Endothelial cell (in vitro differentiated cells): Measurements from ENCODE around the gene SHQ1. TPM values are rescaled to one million over a fixed set of nuclear protein-coding genes. Genes with fewer than 3 reads are reported as not detected.

ENCODE experiments used
- DNase-seq: peaks from one replicate; pipeline ENCODE4 v3.0.0; 2021; ENCODE audit warnings: low spot score
- H3K27ac Mint-ChIP-seq: one replicate; pipeline ENCODE4 v1.8.0; 2021; ENCODE audit warnings: mixed read lengths, inconsistent platforms; ENCODE audit not compliant: unreplicated experiment
- H3K27me3 Mint-ChIP-seq: one replicate; pipeline ENCODE4 v1.8.0; 2021; ENCODE audit warnings: mild to moderate bottlenecking, moderate library complexity, mixed read lengths, inconsistent platforms; ENCODE audit not compliant: unreplicated experiment
- H3K36me3 Mint-ChIP-seq: one replicate; pipeline ENCODE4 v1.8.0; 2021; ENCODE audit warnings: mild to moderate bottlenecking, low read depth, mixed read lengths, inconsistent platforms; ENCODE audit not compliant: unreplicated experiment
- H3K4me1 Mint-ChIP-seq: one replicate; pipeline ENCODE4 v1.8.0; 2021; ENCODE audit warnings: mild to moderate bottlenecking, mixed read lengths, inconsistent platforms; ENCODE audit not compliant: unreplicated experiment
- H3K4me3 Mint-ChIP-seq: one replicate; pipeline ENCODE4 v1.8.0; 2021; ENCODE audit warnings: mild to moderate bottlenecking, mixed read lengths, inconsistent platforms; ENCODE audit not compliant: unreplicated experiment
- H3K9me3 Mint-ChIP-seq: one replicate; pipeline ENCODE4 v1.8.0; 2021; ENCODE audit warnings: mixed read lengths, inconsistent platforms; ENCODE audit not compliant: unreplicated experiment
- CTCF ChIP-seq: fragments of 200-600 bp; sonication (generic); IDR thresholded peaks from one replicate; pipeline ENCODE4 v1.5.0; 2021; ENCODE audit warnings: antibody characterized with exemption; ENCODE audit not compliant: unreplicated experiment
- total RNA-seq: library from RNA; stranded (reverse); fragmentation: NEBNext Ultra II Directional; extraction: Animal tissue kit (Norgen Biotek cat#: 25700); gene quantifications from one replicate; pipeline ENCODE4 v1.2.1, GENCODE V29; 2021; ENCODE audit not compliant: unreplicated experiment

The SHQ1 gene
- total RNA-seq, 1 donor from 2014 or later: 26.9 TPM

- no peak overlapping the region for H3K4me3 Mint-ChIP-seq
These were observed 80.2 kb downstream of the SHQ1 start for GRCh38 chr3:72768006-72768441.

GRCh38 chr3:72766866-72767265 lies 81.4 kb downstream of the SHQ1 start:
- no peak for DNase-seq
- peaks cover 20% of the 10 kb centered on the region for H3K4me1 Mint-ChIP-seq
- no peaks in the 10 kb centered on the region for H3K27me3 Mint-ChIP-seq
- no peaks in the 10 kb centered on the region for H3K9me3 Mint-ChIP-seq
- no peak for TF ChIP-seq CTCF
- no peak overlapping the region for H3K4me3 Mint-ChIP-seq
- H3K36me3 Mint-ChIP-seq: peaks cover 4% of the 10 kb centered on the region
- no peak overlapping the region for H3K27ac Mint-ChIP-seq

More at GRCh38 chr3:72768006-72768441, 80.2 kb downstream of the SHQ1 start:
- Mint-ChIP-seq H3K36me3 (peaks cover under 1% of the 10 kb centered on the region), H3K9me3 (no peaks in the 10 kb centered on the region), H3K27ac (no peak overlapping the region), H3K27me3 (no peaks in the 10 kb centered on the region), H3K4me1 (peaks cover 20% of the 10 kb centered on the region)
- TF ChIP-seq CTCF: no peak
- DNase-seq: no peak

- Mint-ChIP-seq H3K27me3 (no peaks in the 10 kb centered on the region), H3K27ac (no peak overlapping the region), H3K4me3 (no peak overlapping the region), H3K36me3 (peaks cover 4% of the 10 kb centered on the region), H3K9me3 (no peaks in the 10 kb centered on the region), H3K4me1 (peaks cover 8% of the 10 kb centered on the region)
- TF ChIP-seq CTCF: no peak
- DNase-seq: no peak
These were observed 84.3 kb downstream of the SHQ1 start for GRCh38 chr3:72763751-72764440.

GRCh38 chr3:72761410-72761809 lies 86.8 kb downstream of the SHQ1 start:
- Mint-ChIP-seq H3K4me3 (no peak overlapping the region), H3K27ac (no peak overlapping the region), H3K27me3 (no peaks in the 10 kb centered on the region), H3K9me3 (no peaks in the 10 kb centered on the region), H3K4me1 (peaks cover 14% of the 10 kb centered on the region), H3K36me3 (peaks cover 4% of the 10 kb centered on the region)
- no peak for DNase-seq
- TF ChIP-seq CTCF: no peak

GRCh38 chr3:72760225-72760624 lies 88.0 kb downstream of the SHQ1 start:
- Mint-ChIP-seq H3K27ac (no peak overlapping the region), H3K4me3 (no peak overlapping the region), H3K9me3 (no peaks in the 10 kb centered on the region), H3K27me3 (no peaks in the 10 kb centered on the region), H3K36me3 (peaks cover 4% of the 10 kb centered on the region), H3K4me1 (peaks cover 14% of the 10 kb centered on the region)
- TF ChIP-seq CTCF: no peak
- DNase-seq: no peak
